ENCODE measurements around the gene KCNAB1. TPM values are rescaled to one million over a fixed set of nuclear protein-coding genes. Genes with fewer than 3 reads are reported as not detected.

The KCNAB1 gene
- polyA plus RNA-seq, 1 donor (not counting 4 experiments of a cell fraction or from before 2014, with no cell fraction given) = 0.03 TPM

DNA sequence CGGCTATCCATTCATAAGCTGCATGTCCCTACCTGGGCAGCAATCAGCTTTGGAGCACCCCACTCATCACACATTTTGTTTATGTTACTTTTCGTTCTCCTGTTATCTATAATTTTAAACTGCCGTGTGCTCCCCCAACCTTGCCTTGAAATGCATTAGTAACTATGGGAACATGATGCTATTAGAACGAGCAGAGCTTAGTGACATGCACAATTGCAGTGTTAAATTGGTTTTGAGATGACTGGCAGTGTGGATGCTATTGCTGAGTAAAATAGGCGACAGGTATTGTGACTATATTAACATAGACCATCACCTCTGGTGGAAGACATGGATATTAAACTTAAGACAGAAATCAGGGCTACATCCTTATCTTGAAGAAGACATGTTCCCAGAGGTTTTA lies 191.6 kb downstream of the KCNAB1 start:
- FAIRE-seq = no peak
- Histone ChIP-seq H3K4me3 (ENCODE audit: control insufficient read depth in 2 of 3, extremely low read depth in 1 of 3, insufficient read depth in 2 of 3, low read depth in 1 of 3, low read length in 3 of 3) (no peak overlapping the region), H3K4me1 (ENCODE audit: control insufficient read depth, extremely low read depth, insufficient read depth, low read length) (peaks cover 19% of the 10 kb centered on the region), H2AFZ (ENCODE audit: control insufficient read depth, low read length) (no peak overlapping the region), H3K36me3 (ENCODE audit: control insufficient read depth in 2 of 2, extremely low read depth in 1 of 2, insufficient read depth in 2 of 2, low read length in 2 of 2) (no peaks in the 10 kb centered on the region), H3K27ac (ENCODE audit: control insufficient read depth, insufficient read depth, low read length) (no peak overlapping the region), H3K9ac (ENCODE audit: control insufficient read depth, extremely low read depth, insufficient read depth, low read length) (no peak overlapping the region), H3K27me3 (ENCODE audit: control insufficient read depth, extremely low read depth, insufficient read depth, low read length) (no peaks in the 10 kb centered on the region), H3K9me1 (ENCODE audit: control insufficient read depth, extremely low read depth, insufficient read depth, low read length) (no peaks in the 10 kb centered on the region), H4K20me1 (ENCODE audit: control insufficient read depth, extremely low read depth, insufficient read depth, low read length) (no peaks in the 10 kb centered on the region), H3K79me2 (ENCODE audit: control insufficient read depth, insufficient read depth, low read length) (no peaks in the 10 kb centered on the region), H3K4me2 (ENCODE audit: control insufficient read depth, extremely low read depth, insufficient read depth, low read depth, low read length) (no peak overlapping the region), H3K9me3 (ENCODE audit: control insufficient read depth, low read depth, low read length) (no peaks in the 10 kb centered on the region)
- TF ChIP-seq CTCF (optimal IDR thresholded peaks at IDR 0.05 in 1 of 3, IDR thresholded peaks at IDR 0.05 in 1 of 3, conservative IDR thresholded peaks at IDR 0.05 in 1 of 3; ENCODE audit: extremely low read depth in 1 of 3, insufficient read depth in 2 of 3, low read length in 3 of 3) = no peak
- DNase-seq (ENCODE audit: low read depth, low spot score) = no peak
- dilution Hi-C loops (cut with MboI; ENCODE audit: extremely low pct_ligation_motif_present, low sequenced_read_pairs) = no loop called here

- H3K9ac ChIP-seq (ENCODE audit: control insufficient read depth, extremely low read depth, insufficient read depth, low read length) = no peak overlapping the region
- dilution Hi-C loops (cut with MboI; ENCODE audit: extremely low pct_ligation_motif_present, low sequenced_read_pairs) = no loop called here
- no peak overlapping the region for H3K4me2 ChIP-seq (ENCODE audit: control insufficient read depth, extremely low read depth, insufficient read depth, low read depth, low read length)
- H3K9me1 ChIP-seq (ENCODE audit: control insufficient read depth, extremely low read depth, insufficient read depth, low read length) = no peaks in the 10 kb centered on the region
- no peaks in the 10 kb centered on the region for H3K79me2 ChIP-seq (ENCODE audit: control insufficient read depth, insufficient read depth, low read length)
- H4K20me1 ChIP-seq (ENCODE audit: control insufficient read depth, extremely low read depth, insufficient read depth, low read length) = no peaks in the 10 kb centered on the region
- H3K4me1 ChIP-seq (ENCODE audit: control insufficient read depth, extremely low read depth, insufficient read depth, low read length) = peaks cover 36% of the 10 kb centered on the region
- H3K4me3 ChIP-seq (ENCODE audit: control insufficient read depth in 2 of 3, extremely low read depth in 1 of 3, insufficient read depth in 2 of 3, low read depth in 1 of 3, low read length in 3 of 3) = no peak overlapping the region
- H3K27me3 ChIP-seq (ENCODE audit: control insufficient read depth, extremely low read depth, insufficient read depth, low read length) = no peaks in the 10 kb centered on the region
- no peak for FAIRE-seq
- H3K9me3 ChIP-seq (ENCODE audit: control insufficient read depth, low read depth, low read length) = no peaks in the 10 kb centered on the region
- H3K36me3 ChIP-seq (ENCODE audit: control insufficient read depth in 2 of 2, extremely low read depth in 1 of 2, insufficient read depth in 2 of 2, low read length in 2 of 2) = no peaks in the 10 kb centered on the region
- DNase-seq (ENCODE audit: low read depth, low spot score) = no peak
- H2AFZ ChIP-seq (ENCODE audit: control insufficient read depth, low read length) = no peak overlapping the region
- TF ChIP-seq EZH2 (IDR thresholded peaks at IDR 0.05; ENCODE audit: low read length) (no peak), CTCF (optimal IDR thresholded peaks at IDR 0.05 in 1 of 3, IDR thresholded peaks at IDR 0.05 in 1 of 3, conservative IDR thresholded peaks at IDR 0.05 in 1 of 3; ENCODE audit: extremely low read depth in 1 of 3, insufficient read depth in 2 of 3, low read length in 3 of 3) (no peak)
- no peak overlapping the region for H3K27ac ChIP-seq (ENCODE audit: control insufficient read depth, insufficient read depth, low read length)
Measured at GRCh38 chr3:156316076-156316475, 195.7 kb downstream of the KCNAB1 start.

Measured in keratinocyte (primary cell).